T-helper 9 cell (primary cell): Measurements from ENCODE around the gene PRKG1.
"Not testable (repeated sequence)": the region's sequence is repeated elsewhere in the genome, so short reads cannot be mapped to it uniquely, and the experiment has no call there.

Source experiments
- DNase-seq: peaks from one replicate; pipeline ENCODE4 v3.0.0-alpha.2; 2020

The PRKG1 gene

GRCh38 chr10:52212062-52212461 is 1137.8 kb downstream of the PRKG1 start:
- no peak for DNase-seq

- no peak for DNase-seq
Measured at GRCh38 chr10:52212802-52213201, 1138.5 kb downstream of the PRKG1 start.

DNA sequence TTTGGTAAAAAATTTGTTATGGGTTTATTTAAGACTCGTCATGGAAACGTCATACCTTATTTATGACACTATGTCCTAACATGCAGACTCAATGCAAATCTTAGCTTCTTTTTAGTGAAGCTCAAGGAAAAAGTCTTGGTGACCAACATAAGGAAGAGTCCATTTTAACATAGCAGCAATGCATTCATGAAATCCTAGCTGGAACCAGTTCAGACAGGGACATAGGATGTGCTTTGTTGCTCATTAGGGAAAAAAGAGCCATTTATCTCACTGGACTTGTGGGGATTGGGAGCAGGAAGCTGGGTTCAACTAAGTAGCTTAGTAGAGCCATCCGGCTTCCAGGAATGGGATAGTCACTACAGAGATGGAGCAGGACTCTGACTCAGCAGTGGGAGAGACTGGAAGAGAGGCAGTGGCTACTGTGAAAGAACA is 1139.0 kb downstream of the PRKG1 start:
- no peak for DNase-seq

DNA sequence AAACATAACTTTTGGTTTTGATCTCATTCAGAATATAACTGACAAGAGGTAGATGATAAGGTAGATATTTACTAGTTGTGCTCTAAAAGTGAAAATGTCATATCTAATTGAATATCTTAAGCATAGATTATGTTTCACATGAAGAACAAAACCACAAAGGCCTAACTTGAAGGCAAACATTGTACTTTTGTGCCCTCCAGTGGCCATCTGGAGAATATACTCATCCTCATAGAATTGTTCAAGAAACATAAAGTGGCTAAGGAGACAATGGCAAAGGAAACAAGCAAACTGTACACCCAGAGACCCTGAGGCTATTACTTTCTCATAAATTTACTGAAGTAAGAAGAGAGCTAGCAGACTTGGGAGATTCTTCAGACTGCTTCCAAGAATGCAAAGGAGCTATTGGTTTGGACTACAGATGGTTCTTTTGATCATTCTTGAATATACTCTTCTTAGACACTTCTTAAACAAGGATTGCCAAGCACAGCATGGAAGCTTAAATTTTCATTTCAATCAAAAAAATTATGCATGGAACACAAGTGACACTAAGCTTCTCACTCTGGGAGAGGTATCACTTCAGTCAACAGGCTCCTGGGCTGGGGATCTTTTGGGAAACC is 1141.6 kb downstream of the PRKG1 start:
- DNase-seq = peak; percentile 6

DNA sequence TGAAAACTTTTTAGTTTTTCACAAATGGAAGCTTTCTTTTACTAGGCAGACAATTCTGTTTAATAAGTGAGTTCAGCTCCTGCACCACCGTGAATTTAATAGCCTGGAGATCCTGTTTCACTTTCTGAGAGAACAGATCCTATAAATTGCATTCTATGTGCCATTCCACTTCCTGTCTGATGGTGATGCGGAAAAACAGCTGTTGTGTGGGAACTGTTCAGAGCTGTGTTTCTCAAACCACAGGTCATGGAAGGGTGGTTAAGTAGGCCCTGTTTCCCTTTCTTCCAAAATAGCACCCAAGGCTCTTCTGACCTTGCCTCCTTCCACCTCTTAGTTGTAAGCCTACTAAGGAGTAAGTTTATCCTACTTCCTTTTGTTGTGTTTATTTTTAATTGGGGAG is 1142.6 kb downstream of the PRKG1 start:
- no peak for DNase-seq

DNA sequence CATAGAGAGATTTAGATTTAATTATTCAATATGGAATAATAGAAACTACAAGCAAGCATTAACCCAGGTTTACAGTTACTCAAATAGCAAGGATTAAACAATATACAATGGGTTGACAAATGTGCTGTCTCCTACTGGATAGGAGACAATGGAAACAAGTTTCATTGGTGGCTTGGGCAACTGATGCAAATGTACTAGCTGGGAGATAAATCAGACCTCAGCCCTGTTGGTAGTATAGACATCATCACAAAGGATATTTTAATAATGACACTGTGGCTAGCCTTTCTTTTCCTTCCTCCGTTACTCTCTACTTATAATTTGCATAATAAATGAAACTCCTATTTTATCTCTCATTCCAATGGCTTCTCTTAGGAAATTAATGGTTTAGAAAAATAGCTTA is 1143.2 kb downstream of the PRKG1 start:
- DNase-seq = no peak

GRCh38 chr10:52220947-52221346 is 1146.7 kb downstream of the PRKG1 start:
- no peak for DNase-seq

GRCh38 chr10:52221923-52222322 is 1147.6 kb downstream of the PRKG1 start:
- DNase-seq = no peak

GRCh38 chr10:52226197-52226847 is 1152.0 kb downstream of the PRKG1 start:
- no peak for DNase-seq

DNA sequence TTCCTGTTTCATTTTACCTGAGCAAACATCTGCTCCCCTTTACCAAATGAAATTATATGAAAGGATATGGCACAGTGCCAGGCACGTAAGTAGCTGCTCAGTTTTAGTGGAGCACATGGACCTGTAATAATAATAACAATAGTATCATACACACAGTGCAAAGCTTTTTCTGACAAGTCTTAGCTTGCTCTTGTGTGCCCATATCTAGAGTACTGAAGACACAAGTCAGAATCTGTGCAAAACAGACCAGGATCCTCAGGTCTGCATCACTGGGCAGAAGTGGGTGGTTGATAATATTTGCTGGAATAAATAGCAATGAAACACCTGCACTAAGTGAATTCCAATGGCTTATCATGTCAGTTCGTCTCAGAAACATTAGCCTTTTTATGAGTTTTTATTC is 1154.3 kb downstream of the PRKG1 start:
- DNase-seq = no peak

DNA sequence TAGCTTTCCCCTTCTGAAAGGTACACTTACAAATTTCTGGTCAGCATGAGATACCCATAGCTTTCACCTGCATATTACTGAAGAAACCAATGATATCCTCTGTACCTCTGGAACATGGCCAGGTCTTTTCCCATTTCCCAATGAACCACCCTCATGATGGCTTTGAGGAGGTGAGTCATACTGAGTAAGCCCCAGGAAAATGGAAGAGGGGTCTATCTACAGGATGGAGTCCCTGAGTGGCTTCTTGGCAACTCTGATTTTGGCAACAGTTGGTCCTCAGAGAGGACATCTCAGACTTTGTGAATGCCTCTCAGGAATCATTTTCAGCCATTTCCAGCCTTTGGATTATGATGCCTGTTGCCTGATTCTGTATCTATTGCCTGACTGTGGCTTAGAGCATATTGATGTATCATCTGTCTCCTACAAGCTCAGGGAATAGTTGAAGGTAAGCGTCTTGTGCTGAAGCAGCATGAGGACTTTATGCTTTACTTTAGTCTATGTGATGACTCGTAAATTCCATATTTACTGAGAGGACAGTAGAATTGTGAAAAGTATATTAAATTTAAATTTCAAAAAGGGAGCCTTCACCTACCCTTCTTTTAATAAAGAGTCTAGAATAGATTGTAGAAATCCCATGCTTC is 1155.1 kb downstream of the PRKG1 start:
- DNase-seq = no peak

GRCh38 chr10:52232561-52233350 is 1158.5 kb downstream of the PRKG1 start:
- no peak for DNase-seq

DNA sequence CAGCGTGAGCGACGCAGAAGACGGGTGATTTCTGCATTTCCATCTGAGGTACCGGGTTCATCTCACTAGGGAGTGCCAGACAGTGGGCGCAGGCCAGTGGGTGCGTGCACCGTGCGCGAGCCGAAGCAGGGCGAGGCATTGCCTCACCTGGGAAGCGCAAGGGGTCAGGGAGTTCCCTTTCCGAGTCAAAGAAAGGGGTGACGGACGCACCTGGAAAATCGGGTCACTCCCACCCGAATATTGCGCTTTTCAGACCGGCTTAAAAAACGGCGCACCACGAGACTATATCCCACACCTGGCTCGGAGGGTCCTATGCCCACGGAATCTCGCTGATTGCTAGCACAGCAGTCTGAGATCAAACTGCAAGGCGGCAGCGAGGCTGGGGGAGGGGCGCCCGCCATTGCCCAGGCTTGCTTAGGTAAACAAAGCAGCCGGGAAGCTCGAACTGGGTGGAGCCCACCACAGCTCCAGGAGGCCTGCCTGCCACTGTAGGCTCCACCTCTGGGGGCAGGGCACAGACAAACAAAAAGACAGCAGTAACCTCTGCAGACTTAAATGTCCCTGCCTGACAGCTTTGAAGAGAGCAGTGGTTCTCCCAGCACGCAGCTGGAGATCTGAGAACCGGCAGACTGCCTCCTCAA is 1159.2 kb downstream of the PRKG1 start:
- not testable (repeated sequence) for DNase-seq

DNA sequence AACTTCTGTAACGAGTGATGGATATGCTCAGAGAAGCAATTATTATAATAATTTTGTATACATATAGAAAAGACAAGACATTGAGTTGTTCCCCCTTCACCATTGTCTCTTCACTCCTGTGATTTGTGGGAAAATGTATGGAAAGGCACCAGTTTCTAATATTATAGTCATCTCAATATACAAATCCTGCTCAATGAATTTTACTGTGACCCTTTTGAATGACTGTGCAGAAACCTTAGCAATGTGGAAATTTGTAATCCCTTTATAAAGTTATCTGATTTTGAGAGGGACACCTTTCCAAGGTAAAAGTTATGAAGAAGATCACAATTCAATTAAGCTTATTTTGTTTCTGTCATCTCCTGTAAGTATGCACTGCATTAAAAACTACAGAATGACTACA is 1165.5 kb downstream of the PRKG1 start:
- no peak for DNase-seq

GRCh38 chr10:52245547-52245946 is 1171.3 kb downstream of the PRKG1 start:
- DNase-seq = no peak

DNA sequence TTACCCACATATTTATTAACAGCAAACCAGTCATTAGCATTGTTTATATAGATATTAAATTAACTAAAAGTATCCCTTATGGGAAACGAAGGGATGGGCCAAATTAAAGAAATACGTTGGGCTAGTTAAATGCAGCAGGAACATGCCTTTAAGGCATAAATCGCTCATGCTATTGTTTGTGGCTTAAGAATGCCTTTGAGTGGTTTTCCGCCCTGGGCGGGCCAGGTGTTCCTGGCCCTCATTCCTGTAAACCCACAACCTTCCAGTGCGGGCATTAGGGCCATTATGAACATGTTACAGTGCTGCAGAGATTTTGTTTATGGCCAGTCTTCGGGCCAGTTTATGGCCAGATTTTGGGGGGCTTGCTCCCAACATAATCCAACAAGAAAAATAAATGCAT is 1173.6 kb downstream of the PRKG1 start:
- not testable (repeated sequence) for DNase-seq

DNA sequence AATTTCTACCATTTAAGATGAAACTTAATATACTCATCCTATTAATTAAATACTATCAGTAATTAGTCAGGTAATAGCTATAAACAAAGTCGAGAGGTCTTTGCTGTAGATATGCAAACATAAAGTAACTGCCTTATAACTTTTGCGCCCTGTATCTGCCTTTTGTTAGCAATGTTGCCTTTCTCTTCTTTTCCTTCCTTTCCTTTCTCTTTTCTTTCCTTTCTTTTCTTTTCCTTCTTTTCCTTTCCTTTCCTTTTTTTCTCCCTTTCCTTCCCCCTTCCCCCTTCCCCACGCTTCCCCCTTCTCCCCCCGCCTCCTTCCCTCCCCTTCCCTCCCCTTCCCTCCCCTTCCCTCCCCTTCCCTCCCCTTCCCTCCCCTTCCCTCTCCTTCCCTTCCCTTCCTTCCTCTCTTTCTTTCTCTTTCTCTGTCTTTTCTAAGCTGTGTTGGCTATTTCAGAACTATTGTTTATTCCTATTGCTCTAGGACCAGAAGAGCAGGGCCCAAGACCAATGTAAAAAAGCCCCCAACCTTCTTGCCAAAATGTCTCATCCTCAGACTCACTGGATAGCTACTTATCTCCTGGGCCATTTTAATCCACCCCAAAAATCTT is 1174.5 kb downstream of the PRKG1 start:
- DNase-seq = no peak

- no peak for DNase-seq
Measured at GRCh38 chr10:52249850-52250395, 1175.6 kb downstream of the PRKG1 start.

DNA sequence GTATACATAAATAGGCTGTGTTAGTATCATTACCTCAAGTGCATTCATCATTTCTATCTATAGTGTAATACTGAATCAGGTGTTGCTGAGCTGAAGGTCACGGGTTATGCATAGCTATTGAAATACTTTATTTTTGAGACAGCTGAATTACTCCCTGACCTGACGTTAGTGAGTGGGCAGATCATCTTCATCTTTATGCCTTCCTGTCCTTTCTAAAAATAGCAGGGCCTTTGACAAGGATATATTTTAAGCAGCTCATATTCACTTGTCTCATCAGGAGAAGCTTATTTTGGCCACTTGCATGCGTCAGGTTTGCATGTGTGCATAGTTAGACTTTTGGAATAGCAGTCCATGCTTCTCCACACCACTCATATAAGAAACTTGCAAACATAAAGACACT is 1176.2 kb downstream of the PRKG1 start:
- no peak for DNase-seq

DNA sequence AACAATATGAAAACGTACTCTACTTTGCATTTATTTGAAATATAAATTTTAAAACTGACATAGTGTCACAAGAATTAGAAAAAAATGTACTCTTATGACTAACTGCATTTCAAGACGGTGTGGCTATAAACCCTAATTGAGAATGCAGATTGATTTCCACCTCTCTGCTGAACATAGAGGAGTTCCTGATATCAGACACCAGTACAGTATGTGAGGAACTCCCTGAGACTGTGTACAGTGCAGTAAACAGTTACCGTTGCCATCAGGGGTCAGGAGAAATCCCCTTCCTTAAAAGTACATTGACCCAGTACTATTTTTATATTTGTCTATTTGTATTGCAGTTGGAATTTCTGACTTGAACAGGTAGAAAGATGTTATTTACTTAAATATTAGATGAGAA is 1178.0 kb downstream of the PRKG1 start:
- DNase-seq = no peak

- no peak for DNase-seq
Measured at GRCh38 chr10:52256832-52257691, 1182.8 kb downstream of the PRKG1 start.
